HepG2 (cell line): Measurements from ENCODE around the gene TLN1. TPM values are rescaled to one million over a fixed set of nuclear protein-coding genes. Genes with fewer than 3 reads are reported as not detected.

Experiments
- BHLHE40 ChIP-seq: IDR thresholded peaks from 2 replicates; pipeline ENCODE4 v1.6.1; 2011; ENCODE audit warnings: low read length, improper control_type of control experiment
- CHD2 ChIP-seq: IDR thresholded peaks from 2 replicates; pipeline ENCODE4 v1.6.1; 2011; ENCODE audit warnings: low read depth, low read length, improper control_type of control experiment
- CREM ChIP-seq, 2 experiments: sonication (generic) in 1 of 2; formaldehyde crosslinking in 1 of 2; IDR thresholded peaks; 2 replicates each; pipeline versions ENCODE4 v1.4.0 to v1.6.1; 2016 to 2020; ENCODE audit warnings: antibody characterized with exemption in 1 of 2, mild to moderate bottlenecking in 1 of 2, missing genetic modification reagents in 1 of 2
- MED1 ChIP-seq: sonication (generic); formaldehyde crosslinking; IDR thresholded peaks from 2 replicates; pipeline ENCODE4 v1.4.0; 2020; ENCODE audit warnings: missing genetic modification reagents
- RFX1 ChIP-seq: fragments of 450-650 bp; IDR thresholded peaks from 2 replicates; pipeline ENCODE4 v1.6.1; 2017
- TAF15 ChIP-seq: fragments of 200-400 bp; formaldehyde crosslinking; IDR thresholded peaks from one replicate; pipeline ENCODE4 v1.6.1; 2018; ENCODE audit warnings: mild to moderate bottlenecking, low read depth, low read length; ENCODE audit not compliant: poor library complexity, severe bottlenecking
- ZIK1 ChIP-seq: sonication (generic); formaldehyde crosslinking; IDR thresholded peaks from 2 replicates; pipeline ENCODE4 v1.5.0; 2020; ENCODE audit warnings: mild to moderate bottlenecking, low read depth, missing genetic modification reagents, borderline replicate concordance
- ZNF280D ChIP-seq: sonication (generic); formaldehyde crosslinking; IDR thresholded peaks from 2 replicates; pipeline ENCODE4 v1.5.1; 2020; ENCODE audit warnings: mild to moderate bottlenecking, missing genetic modification reagents
- ZNF407 ChIP-seq: sonication (generic); formaldehyde crosslinking; IDR thresholded peaks from one replicate; pipeline ENCODE4 v1.5.1; 2020; ENCODE audit warnings: mild to moderate bottlenecking, missing genetic modification reagents; ENCODE audit errors: not compliant biosample characterization
- ZNF607 ChIP-seq: sonication (generic); formaldehyde crosslinking; IDR thresholded peaks from 2 replicates; pipeline ENCODE4 v1.5.1; 2020; ENCODE audit warnings: missing genetic modification reagents, mild to moderate bottlenecking, borderline replicate concordance
- ZNF713 ChIP-seq: sonication (generic); formaldehyde crosslinking; IDR thresholded peaks from 2 replicates; pipeline ENCODE4 v1.4.0; 2020; ENCODE audit warnings: mild to moderate bottlenecking, missing genetic modification reagents
- polyA plus RNA-seq, 8 experiments: library from polyadenylated mRNA; depleted of rRNA in 3 of 8; stranded (reverse) in 7 of 8; unstranded in 1 of 8; fragments of >200 nt; fragmentation: Illumina TruSeq in 4 of 8; extraction: Trizol in 4 of 8; gene quantifications; 2 replicates each; pipeline versions ENCODE4 v1.2.1 to v1.2.3, GENCODE V29; 2011 to 2016; ENCODE audit warnings: low read depth in 4 of 8, missing spikeins in 1 of 8, mixed read lengths in 1 of 8; ENCODE audit not compliant: insufficient read depth in 1 of 8
- total RNA-seq, 5 experiments: library from RNA; depleted of rRNA; stranded (reverse); fragments of >200 nt; fragmentation: Illumina TruSeq; extraction: Trizol; gene quantifications; 2 replicates each; pipeline ENCODE4 v1.2.3, GENCODE V29; 2016; ENCODE audit warnings: low read depth in 1 of 5
- TF ChIP-seq, protein P1 (sequence below): sonication (generic); formaldehyde crosslinking; IDR thresholded peaks from 2 replicates; pipeline ENCODE4 v1.4.0; 2020; ENCODE audit warnings: missing genetic modification reagents, borderline replicate concordance

The TLN1 gene
- total and polyA plus RNA-seq, 2 of the 13 experiments (the other 11 are each of a cell fraction or from before 2014, with no cell fraction given) = 35.2 to 51.8 TPM

- TF ChIP-seq CREM (IDR thresholded peaks at IDR 0.05) = no peak
- no peak for TF ChIP-seq CREM (CRISPR knock-in tag; IDR thresholded peaks at IDR 0.05)
- TF ChIP-seq ZIK1 (CRISPR knock-in tag) = no peak
- peak; percentile 88 for TF ChIP-seq ZNF607
- no peak for TF ChIP-seq TAF15
- TF ChIP-seq, protein P1, sequence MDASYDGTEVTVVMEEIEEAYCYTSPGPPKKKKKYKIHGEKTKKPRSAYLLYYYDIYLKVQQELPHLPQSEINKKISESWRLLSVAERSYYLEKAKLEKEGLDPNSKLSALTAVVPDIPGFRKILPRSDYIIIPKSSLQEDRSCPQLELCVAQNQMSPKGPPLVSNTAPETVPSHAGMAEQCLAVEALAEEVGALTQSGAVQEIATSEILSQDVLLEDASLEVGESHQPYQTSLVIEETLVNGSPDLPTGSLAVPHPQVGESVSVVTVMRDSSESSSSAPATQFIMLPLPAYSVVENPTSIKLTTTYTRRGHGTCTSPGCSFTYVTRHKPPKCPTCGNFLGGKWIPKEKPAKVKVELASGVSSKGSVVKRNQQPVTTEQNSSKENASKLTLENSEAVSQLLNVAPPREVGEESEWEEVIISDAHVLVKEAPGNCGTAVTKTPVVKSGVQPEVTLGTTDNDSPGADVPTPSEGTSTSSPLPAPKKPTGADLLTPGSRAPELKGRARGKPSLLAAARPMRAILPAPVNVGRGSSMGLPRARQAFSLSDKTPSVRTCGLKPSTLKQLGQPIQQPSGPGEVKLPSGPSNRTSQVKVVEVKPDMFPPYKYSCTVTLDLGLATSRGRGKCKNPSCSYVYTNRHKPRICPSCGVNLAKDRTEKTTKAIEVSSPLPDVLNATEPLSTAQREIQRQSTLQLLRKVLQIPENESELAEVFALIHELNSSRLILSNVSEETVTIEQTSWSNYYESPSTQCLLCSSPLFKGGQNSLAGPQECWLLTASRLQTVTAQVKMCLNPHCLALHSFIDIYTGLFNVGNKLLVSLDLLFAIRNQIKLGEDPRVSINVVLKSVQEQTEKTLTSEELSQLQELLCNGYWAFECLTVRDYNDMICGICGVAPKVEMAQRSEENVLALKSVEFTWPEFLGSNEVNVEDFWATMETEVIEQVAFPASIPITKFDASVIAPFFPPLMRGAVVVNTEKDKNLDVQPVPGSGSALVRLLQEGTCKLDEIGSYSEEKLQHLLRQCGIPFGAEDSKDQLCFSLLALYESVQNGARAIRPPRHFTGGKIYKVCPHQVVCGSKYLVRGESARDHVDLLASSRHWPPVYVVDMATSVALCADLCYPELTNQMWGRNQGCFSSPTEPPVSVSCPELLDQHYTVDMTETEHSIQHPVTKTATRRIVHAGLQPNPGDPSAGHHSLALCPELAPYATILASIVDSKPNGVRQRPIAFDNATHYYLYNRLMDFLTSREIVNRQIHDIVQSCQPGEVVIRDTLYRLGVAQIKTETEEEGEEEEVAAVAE (CRISPR knock-in tag) = no peak
- no peak; the same call in none of the 2 replicates for TF ChIP-seq MED1 (CRISPR knock-in tag)
- TF ChIP-seq BHLHE40 = no peak
- no peak for TF ChIP-seq ZNF407 (CRISPR knock-in tag)
- no peak for TF ChIP-seq CHD2
- no peak for TF ChIP-seq ZNF713 (CRISPR knock-in tag)
- TF ChIP-seq ZNF280D = no peak
- no peak for TF ChIP-seq RFX1
These were observed 17.0 kb upstream of the TLN1 start, which contains the start of the genes GBA2 and RGP1 (continued) for GRCh38 chr9:35748858-35749514.
